ENCODE measurements around the gene ZSCAN10. TPM values are rescaled to one million over a fixed set of nuclear protein-coding genes. Genes with fewer than 3 reads are reported as not detected.

The ZSCAN10 gene
- total and polyA plus RNA-seq, 9 of the 15 experiments (the other 6 are each of a cell fraction or from before 2014, with no cell fraction given) = 0.22 TPM; not detected in 8

- TF ChIP-seq ERF (CRISPR knock-in tag; IDR thresholded peaks at IDR 0.05) = peak; percentile 47; the same call in 1 of the 2 replicates
- no peak for TF ChIP-seq BRCA1 (IDR thresholded peaks at IDR 0.05)
- TF ChIP-seq BRCA1 (CRISPR knock-in tag; IDR thresholded peaks at IDR 0.05) = no peak
- no peak for TF ChIP-seq TEAD4 (IDR thresholded peaks at IDR 0.05; ENCODE audit: low read length)
- TF ChIP-seq TEAD4 (CRISPR knock-in tag; IDR thresholded peaks at IDR 0.05; ENCODE audit: borderline replicate concordance) = no peak
- TF ChIP-seq POLR3G (IDR thresholded peaks at IDR 0.05; ENCODE audit: extremely low read depth, insufficient read length, insufficient replicate concordance) = no peak
- TF ChIP-seq TCF7 (IDR thresholded peaks at IDR 0.05; ENCODE audit: borderline replicate concordance) = no peak
- TF ChIP-seq GTF3C2 (IDR thresholded peaks at IDR 0.05; ENCODE audit: borderline replicate concordance, extremely low read depth, insufficient read length) = no peak
- TF ChIP-seq TEAD1 (CRISPR knock-in tag; IDR thresholded peaks at IDR 0.05) = peak in 1 of 2 experiments; percentile 66; a peak in 1 of 4 replicates
- TF ChIP-seq NONO (IDR thresholded peaks at IDR 0.05; ENCODE audit: low read depth in 2 of 2, low read length in 1 of 2) = peak in 1 of 2 experiments; percentile 77; a peak in 1 of 4 replicates
- 0 out of 2 replicates have a peak, but pooled peaks have one; percentile 46 for TF ChIP-seq ZNF24 (IDR thresholded peaks at IDR 0.05)
- no peak for TF ChIP-seq CGGBP1 (CRISPR knock-in tag; IDR thresholded peaks at IDR 0.05)
- no peak for TF ChIP-seq HLTF (IDR thresholded peaks at IDR 0.05)
- no peak for TF ChIP-seq RBM17 (IDR thresholded peaks at IDR 0.05; ENCODE audit: borderline replicate concordance, low read depth, low read length)
- no peak; the same call in 1 of the 2 replicates for TF ChIP-seq ZBTB1 (CRISPR knock-in tag; IDR thresholded peaks at IDR 0.05; ENCODE audit: borderline replicate concordance, low read depth)
- no peak for TF ChIP-seq ZNF280B (CRISPR knock-in tag; IDR thresholded peaks at IDR 0.05)
- TF ChIP-seq TCF7L2 (IDR thresholded peaks at IDR 0.05; ENCODE audit: low read depth, low read length) = no peak
- TF ChIP-seq KHSRP (IDR thresholded peaks at IDR 0.05) = no peak
- TF ChIP-seq HDAC8 (tag; IDR thresholded peaks at IDR 0.05) = no peak
- TF ChIP-seq ZNF395 (CRISPR knock-in tag; IDR thresholded peaks at IDR 0.05) = no peak
- TF ChIP-seq ZNF699 (CRISPR knock-in tag; IDR thresholded peaks at IDR 0.05; ENCODE audit: insufficient replicate concordance) = no peak
Measured at GRCh38 chr16:3059041-3059722, 39.9 kb downstream of the ZSCAN10 start (continued).
